T47D (cell line): ENCODE data around the gene PCSK6.
"Not testable (repeated sequence)": the region's sequence is repeated elsewhere in the genome, so short reads cannot be mapped to it uniquely, and the experiment has no call there.

Experiments used
- DNase-seq, 2 experiments: peaks; one replicate each; pipeline versions ENCODE4 v3.0.0 to v3.0.0-alpha.2; 2011 to 2012; ENCODE audit warnings: low read depth in 1 of 2, low spot score in 1 of 2
- JUND ChIP-seq: IDR thresholded peaks from 2 replicates; pipeline ENCODE4 v1.6.1; 2012; ENCODE audit warnings: low read depth
- in situ Hi-C: cut with HindIII; loops from 2 replicates; pipeline ENCODE4 v1.10.0; 2016; ENCODE audit warnings: low sequenced_read_pairs, low pct_unique_long_range_greater_than_20kb

Gene PCSK6

GRCh38 chr15:101370330-101371024 is 119.0 kb downstream of the PCSK6 start:
- no peak for TF ChIP-seq JUND
- in situ Hi-C loops, result no loop called here
- no peak for DNase-seq

DNA sequence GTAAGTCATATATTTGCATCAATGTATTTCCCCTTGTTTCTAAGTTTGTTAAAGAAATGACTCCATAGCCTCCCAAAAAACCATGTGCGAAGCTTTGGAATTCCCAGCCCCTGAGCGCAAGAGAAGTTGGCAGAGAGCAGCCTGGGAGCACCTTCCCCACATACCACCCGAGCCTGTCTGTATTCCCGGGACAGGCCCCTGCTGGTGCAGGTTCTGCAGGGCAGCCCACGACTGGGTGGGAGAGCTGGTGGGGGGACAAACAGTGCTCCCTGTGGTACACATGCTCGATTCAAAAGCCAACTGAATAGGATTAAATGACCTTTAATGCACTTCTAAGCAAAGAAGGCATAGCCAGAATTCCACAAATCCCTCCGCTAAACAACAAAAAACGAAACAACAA is 119.8 kb downstream of the PCSK6 start:
- no peak for TF ChIP-seq JUND
- no peak for DNase-seq
- in situ Hi-C loops, result no loop called here

DNA sequence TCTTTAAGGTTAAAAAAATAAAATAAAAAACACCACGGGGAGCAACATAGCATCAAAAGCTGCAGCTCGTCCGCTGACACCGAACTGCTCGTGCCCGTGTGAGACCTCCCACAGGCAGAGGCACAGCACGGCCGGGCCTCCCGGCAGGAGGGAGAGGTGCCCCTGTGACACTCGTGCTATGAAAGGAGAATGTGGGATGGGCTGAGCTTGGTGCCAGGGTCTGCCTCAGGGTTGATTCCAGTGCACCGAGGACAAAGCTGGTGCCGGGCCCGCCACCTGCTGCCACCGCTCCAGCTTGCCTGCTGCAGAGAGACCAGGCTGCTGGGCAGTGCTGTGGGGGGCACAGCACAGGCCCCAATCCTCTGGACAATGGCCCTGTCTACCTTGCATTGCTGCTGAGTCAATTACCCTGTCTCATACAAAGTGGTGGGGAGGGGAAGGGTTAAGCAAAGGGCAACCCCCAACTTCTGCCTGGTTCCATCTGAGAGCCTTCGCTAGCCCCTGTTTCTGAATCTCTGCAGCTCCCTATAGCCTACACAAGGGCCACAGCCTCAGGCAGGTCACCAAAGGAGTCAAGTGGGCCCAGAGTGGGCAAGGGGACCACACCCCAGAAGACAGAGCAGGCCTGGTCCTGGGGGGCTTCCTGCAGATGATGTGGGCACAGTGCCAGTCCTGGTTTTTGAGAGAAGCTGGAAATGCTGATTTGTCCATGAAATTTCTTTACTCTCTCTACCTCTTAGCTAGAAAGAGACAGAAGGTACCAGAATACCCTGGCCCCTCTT is 120.5 kb downstream of the PCSK6 start:
- in situ Hi-C loops, result no loop called here
- no peak for TF ChIP-seq JUND
- DNase-seq, result no peak

- in situ Hi-C loops, result no loop called here
- no peak for TF ChIP-seq JUND
Measured at GRCh38 chr15:101368086-101368780, 121.3 kb downstream of the PCSK6 start.

GRCh38 chr15:101366853-101367252 is 122.7 kb downstream of the PCSK6 start:
- TF ChIP-seq JUND, result no peak
- in situ Hi-C loops, result no loop called here
- DNase-seq, result no peak

More at GRCh38 chr15:101368086-101368780, 121.3 kb downstream of the PCSK6 start:
- DNase-seq, result no peak

DNA sequence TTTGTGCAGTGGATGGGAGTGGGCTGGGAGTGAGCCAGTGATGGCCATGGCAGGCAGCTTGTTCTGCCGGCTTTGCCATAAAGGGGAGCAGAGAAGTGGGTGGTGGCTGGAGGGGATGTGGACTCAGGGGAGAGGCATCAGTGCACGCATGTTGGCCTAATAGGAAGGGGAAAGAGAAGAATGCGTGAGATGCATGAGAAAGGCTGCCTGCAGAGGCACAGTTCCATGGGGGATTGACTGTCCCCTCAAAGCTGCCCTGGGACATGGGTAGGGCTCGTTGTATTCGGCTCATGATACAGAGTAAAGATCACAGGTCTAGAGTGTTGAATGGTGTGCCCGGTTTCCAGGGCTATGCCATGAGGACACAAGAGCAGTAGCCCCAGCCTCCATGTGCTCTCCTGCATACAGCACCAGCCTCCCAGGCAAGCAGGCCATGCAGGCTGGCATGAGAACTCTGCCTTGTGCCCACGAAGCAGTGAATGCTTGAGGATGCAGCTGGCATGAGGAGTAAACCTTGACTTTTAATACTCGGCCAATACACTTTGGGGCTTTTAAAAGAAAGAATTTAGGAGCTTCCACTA is 126.4 kb downstream of the PCSK6 start:
- no peak for DNase-seq
- in situ Hi-C loops, result no loop called here
- no peak for TF ChIP-seq JUND

DNA sequence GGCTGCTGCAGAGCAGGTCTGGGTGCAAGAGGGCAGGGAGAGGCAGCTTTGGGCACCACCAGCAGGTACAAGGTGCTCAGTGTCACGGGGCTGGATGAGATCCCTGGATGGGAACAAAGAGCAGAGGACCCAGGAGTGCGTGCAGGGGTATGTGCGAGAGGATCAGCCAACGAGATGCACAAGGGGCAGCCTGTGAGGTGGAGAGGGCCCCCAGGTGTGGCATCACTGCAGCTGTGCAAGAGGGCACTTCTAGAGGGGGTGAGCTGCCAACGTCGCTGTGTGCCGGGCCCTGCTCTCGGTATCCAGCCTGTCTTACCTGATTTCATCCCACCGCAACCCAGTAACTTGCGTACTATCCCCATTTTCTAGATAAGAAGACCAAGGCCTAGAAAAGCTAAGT is 127.1 kb downstream of the PCSK6 start:
- TF ChIP-seq JUND, result no peak
- DNase-seq, result no peak
- in situ Hi-C loops, result no loop called here

- in situ Hi-C loops, result no loop called here
- DNase-seq, result no peak
Measured at GRCh38 chr15:101361418-101361817, 128.1 kb downstream of the PCSK6 start.

GRCh38 chr15:101359365-101359947 is 130.1 kb downstream of the PCSK6 start:
- DNase-seq, result no peak
- TF ChIP-seq JUND, result no peak
- in situ Hi-C loops, result no loop called here

More at GRCh38 chr15:101361418-101361817, 128.1 kb downstream of the PCSK6 start:
- no peak for TF ChIP-seq JUND

DNA sequence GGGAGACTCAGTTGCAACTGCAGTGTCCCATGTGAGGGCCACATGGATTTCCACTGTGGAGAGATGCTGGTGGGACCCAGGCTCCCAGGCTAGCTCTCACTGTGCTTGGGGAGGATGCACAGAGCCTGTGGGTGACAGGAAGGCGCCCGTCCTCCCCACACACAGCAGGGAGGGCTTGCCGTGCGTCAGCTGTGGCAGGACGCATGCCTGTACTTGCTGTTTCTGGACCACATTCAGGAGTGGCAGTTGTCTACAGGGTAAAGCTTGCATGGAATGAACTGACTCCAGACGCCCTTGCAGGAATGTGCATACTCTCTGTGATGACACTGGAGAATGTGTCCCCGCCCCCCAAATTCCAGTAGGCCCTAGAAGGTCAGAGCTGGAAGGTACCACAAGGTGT is 130.6 kb downstream of the PCSK6 start:
- in situ Hi-C loops, result no loop called here

DNA sequence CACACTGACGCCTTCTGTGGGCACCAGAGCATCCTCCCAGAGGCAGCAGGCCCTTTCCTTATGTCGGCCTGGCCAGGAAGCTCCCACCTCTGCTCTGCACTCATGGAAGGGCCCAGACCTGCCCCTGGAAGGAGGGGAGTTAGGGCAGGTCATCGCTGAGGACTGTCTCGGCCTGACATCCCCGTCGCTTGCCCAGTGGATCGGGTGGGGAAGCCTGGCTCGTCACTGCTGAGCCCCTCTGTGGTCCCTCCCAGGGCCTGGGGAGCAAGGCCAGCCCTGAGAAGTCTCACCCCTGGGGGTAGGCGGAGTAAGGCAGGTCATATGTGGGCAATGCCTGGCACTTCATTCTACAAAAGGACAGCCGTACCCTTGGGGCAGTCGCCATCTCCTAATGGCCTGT is 131.6 kb downstream of the PCSK6 start:
- TF ChIP-seq JUND, result no peak
- in situ Hi-C loops, result no loop called here
- no peak for DNase-seq

More for the DNA sequence above, 130.6 kb downstream of the PCSK6 start:
- peak in 1 of 2 experiments; percentile 56 for DNase-seq
- no peak for TF ChIP-seq JUND

DNA sequence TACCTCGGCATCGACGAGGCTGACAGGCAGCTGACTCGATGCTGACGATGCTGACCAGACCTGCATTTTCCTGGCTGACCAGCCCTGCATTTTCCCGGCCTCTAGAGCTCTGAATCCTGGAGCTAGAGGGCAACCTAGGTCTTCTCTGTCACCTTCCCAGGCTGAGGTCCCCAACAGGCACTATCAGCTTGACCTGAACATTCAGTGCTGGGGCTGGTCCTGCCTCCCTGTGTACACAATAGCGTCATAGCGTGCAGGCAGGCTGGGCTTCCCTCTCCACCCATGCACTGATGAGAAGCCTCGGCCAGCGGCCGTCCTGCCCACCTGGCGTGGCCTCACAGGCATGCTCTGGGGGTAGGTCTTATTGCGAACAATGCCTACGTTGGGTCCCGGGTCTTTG is 132.2 kb downstream of the PCSK6 start:
- TF ChIP-seq JUND, result no peak
- no peak for DNase-seq
- in situ Hi-C loops, result no loop called here

DNA sequence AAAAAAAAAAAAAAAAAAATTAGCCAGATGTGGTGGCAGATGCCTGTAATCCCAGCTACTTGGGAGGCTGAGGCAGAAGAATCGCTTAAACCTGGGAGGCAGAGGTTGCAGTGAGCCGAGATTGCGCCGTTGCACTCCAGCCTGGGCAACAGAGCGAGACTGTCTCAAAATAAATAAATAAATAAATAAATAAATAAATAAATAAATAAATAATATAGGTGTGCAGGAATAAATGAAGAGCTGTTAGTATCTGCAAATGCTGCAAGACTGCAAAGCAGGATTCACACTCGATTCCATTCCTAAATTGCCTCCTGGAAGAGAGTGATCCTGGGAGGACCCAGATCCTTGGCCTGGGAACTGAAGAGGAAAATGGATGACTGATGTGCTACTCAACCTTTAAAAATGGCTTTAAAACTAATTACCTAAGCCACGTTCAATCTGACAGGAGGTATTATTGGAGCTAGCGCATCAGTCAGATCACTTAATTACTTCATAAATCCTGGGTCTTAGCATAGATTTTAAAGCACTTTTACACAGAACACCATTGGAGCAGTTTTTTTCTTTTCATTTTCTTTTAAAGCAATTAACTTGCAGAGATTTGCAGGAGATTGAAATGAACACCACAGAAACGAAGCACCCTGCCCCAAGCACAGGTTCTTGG is 132.9 kb downstream of the PCSK6 start:
- DNase-seq, in situ Hi-C loops: not testable (repeated sequence)
